Neuronal stem cell (in vitro differentiated cells): ENCODE results near the gene HEPACAM2.

Experiments used
- DNase-seq: peaks from one replicate; pipeline ENCODE4 v3.0.0-alpha.2; 2013; ENCODE audit warnings: low spot score
- H2AFZ ChIP-seq: one replicate; pipeline ENCODE4 v1.6.1; 2013; ENCODE audit warnings: mild to moderate bottlenecking, low read length, inconsistent platforms
- H2AK5ac ChIP-seq: 2 replicates; pipeline ENCODE4 v1.6.1; 2013; ENCODE audit warnings: low read depth, mild to moderate bottlenecking, inconsistent platforms, low read length, moderate library complexity, mixed read lengths
- H2BK120ac ChIP-seq: 2 replicates; pipeline ENCODE4 v1.6.1; 2013; ENCODE audit warnings: low read depth, mild to moderate bottlenecking, inconsistent platforms, low read length, moderate library complexity, mixed read lengths
- H2BK12ac ChIP-seq: one replicate; pipeline ENCODE4 v1.6.1; 2013; ENCODE audit warnings: low read length, inconsistent platforms
- H2BK15ac ChIP-seq: 2 replicates; pipeline ENCODE4 v1.6.1; 2013; ENCODE audit warnings: mild to moderate bottlenecking, low read length, inconsistent platforms, mixed read lengths
- H2BK5ac ChIP-seq: one replicate; pipeline ENCODE4 v1.6.1; 2013; ENCODE audit warnings: inconsistent platforms, mild to moderate bottlenecking, low read length, moderate library complexity
- H3K14ac ChIP-seq: one replicate; pipeline ENCODE4 v1.6.1; 2013; ENCODE audit warnings: low read length, inconsistent platforms
- H3K18ac ChIP-seq: 2 replicates; pipeline ENCODE4 v1.6.1; 2013; ENCODE audit warnings: low read length, inconsistent platforms
- H3K23ac ChIP-seq: 2 replicates; pipeline ENCODE4 v1.6.1; 2013; ENCODE audit warnings: low read depth, mild to moderate bottlenecking, mixed read lengths, low read length, inconsistent platforms; ENCODE audit not compliant: poor library complexity
- H3K27ac ChIP-seq: replicated peaks from 3 replicates; pipeline ENCODE4 v1.5.1; 2013; ENCODE audit warnings: low read length, inconsistent platforms
- H3K27me3 ChIP-seq, 3 experiments: 2 replicates each; pipeline ENCODE4 v1.6.1; 2013; ENCODE audit warnings: low read length in 3 of 3, mild to moderate bottlenecking in 2 of 3, inconsistent platforms in 1 of 3, low read depth in 1 of 3, mixed read lengths in 1 of 3, moderate library complexity in 1 of 3; ENCODE audit not compliant: control insufficient read depth in 3 of 3, insufficient read depth in 3 of 3
- H3K36me3 ChIP-seq, 2 donors: replicated peaks in 1 of 2; 2 replicates each; pipeline ENCODE4 v1.6.1; 2013; ENCODE audit warnings: low read length in 2 of 2; ENCODE audit not compliant: control insufficient read depth in 2 of 2, insufficient read depth in 2 of 2
- H3K4ac ChIP-seq: 2 replicates; pipeline ENCODE4 v1.6.1; 2013; ENCODE audit warnings: inconsistent platforms, mild to moderate bottlenecking, low read length, moderate library complexity
- H3K4me1 ChIP-seq, 2 donors: 1 replicate in 1 of 2; 2 replicates in 1 of 2; pipeline ENCODE4 v1.6.1; 2013; ENCODE audit warnings: low read length in 2 of 2, low read depth in 1 of 2; ENCODE audit not compliant: control insufficient read depth in 2 of 2, insufficient read depth in 1 of 2
- H3K4me2 ChIP-seq: one replicate; pipeline ENCODE4 v1.6.1; 2013; ENCODE audit warnings: mild to moderate bottlenecking, low read length, inconsistent platforms; ENCODE audit not compliant: insufficient read depth, poor library complexity, severe bottlenecking
- H3K4me3 ChIP-seq, 2 donors: 2 replicates each; pipeline ENCODE4 v1.5.1; 2013; ENCODE audit warnings: low read length in 2 of 2, mild to moderate bottlenecking in 2 of 2, inconsistent platforms in 1 of 2, moderate library complexity in 1 of 2
- H3K79me1 ChIP-seq: one replicate; pipeline ENCODE4 v1.6.1; 2013; ENCODE audit warnings: low read depth, mild to moderate bottlenecking, inconsistent platforms, low read length, moderate library complexity
- H3K9ac ChIP-seq: one replicate; pipeline ENCODE4 v1.6.1; 2013; ENCODE audit warnings: mild to moderate bottlenecking, low read depth, low read length, inconsistent platforms; ENCODE audit not compliant: poor library complexity
- H3K9me3 ChIP-seq, 2 donors: replicated peaks in 1 of 2; 2 replicates each; pipeline versions ENCODE3 to v1.6.1; 2013; ENCODE audit warnings: low read length in 2 of 2, mild to moderate bottlenecking in 2 of 2, inconsistent platforms in 1 of 2, low read depth in 1 of 2, mixed read lengths in 1 of 2, moderate library complexity in 1 of 2; ENCODE audit not compliant: control insufficient read depth in 2 of 2, insufficient read depth in 1 of 2
- H4K8ac ChIP-seq: one replicate; pipeline ENCODE4 v1.6.1; 2013; ENCODE audit warnings: low read depth, mild to moderate bottlenecking, inconsistent platforms, low read length, moderate library complexity
- H4K91ac ChIP-seq: one replicate; pipeline ENCODE4 v1.6.1; 2013; ENCODE audit warnings: low read length, low read depth, mild to moderate bottlenecking, inconsistent platforms; ENCODE audit not compliant: poor library complexity
- WGBS, 2 donors: extraction: QIAGEN DNeasy Blood & Tissue Kit; methylation state at CpG; one replicate each; pipeline ENCODE4 v1.1.7; 2013; ENCODE audit warnings: missing lambda C conversion rate in 2 of 2, mixed read lengths in 1 of 2; ENCODE audit not compliant: insufficient read length in 2 of 2, insufficient replicate concordance in 1 of 2; ENCODE audit errors: extremely low coverage in 2 of 2; 5-methylcytosine and 5-hydroxymethylcytosine counted together

HEPACAM2 gene

DNA sequence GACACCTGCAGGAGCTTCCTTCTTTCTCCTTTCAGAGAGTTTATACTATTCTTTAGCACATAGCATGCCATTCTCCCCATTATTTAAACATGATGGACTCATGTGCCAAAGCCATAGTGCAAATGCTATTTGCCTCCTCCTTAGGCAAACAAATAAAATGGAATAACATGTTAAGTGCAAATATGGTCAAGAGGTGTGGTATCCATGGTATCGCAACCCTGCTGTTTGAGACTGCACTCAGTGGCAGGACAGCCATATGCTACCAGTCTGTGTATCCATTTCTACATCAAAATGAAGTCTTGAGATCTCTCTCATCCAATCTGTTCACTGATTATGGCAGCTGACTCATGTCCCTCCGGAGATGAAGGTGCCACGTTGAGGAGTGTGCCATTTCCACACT lies 22.8 kb downstream of the HEPACAM2 start:
- no peak overlapping the region for H3K23ac ChIP-seq
- DNase-seq, result no peak
- no peak overlapping the region for H2BK12ac ChIP-seq
- no peak overlapping the region for H2BK120ac ChIP-seq
- peaks cover 0 to 40% (median 0%) of the 10 kb centered on the region in 3 experiments for H3K27me3 ChIP-seq
- no peak overlapping the region for H3K4ac ChIP-seq
- no peak overlapping the region for H3K9ac ChIP-seq
- H3K4me3 ChIP-seq, result no peak overlapping the region
- H2BK15ac ChIP-seq, result no peak overlapping the region
- H2BK5ac ChIP-seq, result no peak overlapping the region
- no peaks in the 10 kb centered on the region for H3K4me1 ChIP-seq
- H4K8ac ChIP-seq, result no peak overlapping the region
- WGBS, 2 donors, result no CpG with 5 or more reads among the region's 3 CpGs
- no peak overlapping the region for H4K91ac ChIP-seq
- no peaks in the 10 kb centered on the region for H3K36me3 ChIP-seq
- no peak overlapping the region for H3K4me2 ChIP-seq
- no peak overlapping the region for H2AFZ ChIP-seq
- H3K14ac ChIP-seq, result no peak overlapping the region
- no peak overlapping the region for H3K27ac ChIP-seq
- H3K79me1 ChIP-seq, result no peaks in the 10 kb centered on the region
- H3K18ac ChIP-seq, result no peak overlapping the region
- H2AK5ac ChIP-seq, result no peak overlapping the region
- H3K9me3 ChIP-seq, result no peaks in the 10 kb centered on the region

DNA sequence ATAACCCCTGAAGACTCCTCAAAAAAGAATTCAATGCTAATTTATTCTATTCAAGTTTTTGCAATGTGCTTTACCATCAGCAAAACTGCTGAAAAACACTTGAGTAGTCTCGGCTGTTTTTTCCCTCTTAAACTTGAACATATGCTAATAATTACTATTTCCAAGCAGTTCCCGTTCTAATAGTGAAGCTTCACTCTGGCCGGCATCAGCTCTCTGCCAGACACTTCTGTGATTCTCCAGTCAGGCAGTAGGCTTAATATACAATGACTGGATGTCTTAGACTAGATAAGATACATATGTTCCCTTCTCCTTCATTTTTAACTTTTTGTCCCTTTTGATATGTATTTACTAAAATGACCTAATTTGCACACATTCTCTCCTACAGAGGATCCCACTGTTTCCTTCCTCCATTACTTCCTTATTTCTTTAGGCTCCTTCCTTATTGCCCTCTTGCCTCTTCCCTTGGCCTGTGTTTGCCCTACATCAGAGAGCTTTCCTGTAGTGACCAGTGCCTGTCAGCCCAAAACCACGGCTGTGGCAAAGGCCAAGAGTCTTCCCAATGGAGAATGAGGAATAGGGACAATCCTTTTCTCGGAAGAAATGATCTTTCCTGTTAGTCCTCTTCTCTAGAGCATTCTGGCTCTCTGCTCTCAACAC lies 23.5 kb downstream of the HEPACAM2 start:
- H3K4me3 ChIP-seq, result no peak overlapping the region
- H3K27me3 ChIP-seq, result peaks cover 0 to 32% (median 0%) of the 10 kb centered on the region in 3 experiments
- no peak overlapping the region for H3K14ac ChIP-seq
- H4K91ac ChIP-seq, result no peak overlapping the region
- no peak overlapping the region for H2BK15ac ChIP-seq
- no peak for DNase-seq
- H2AFZ ChIP-seq, result no peak overlapping the region
- WGBS, 2 donors, result no CpG with 5 or more reads among the region's 5 CpGs
- no peaks in the 10 kb centered on the region for H3K79me1 ChIP-seq
- H2AK5ac ChIP-seq, result no peak overlapping the region
- no peak overlapping the region for H4K8ac ChIP-seq
- H3K4ac ChIP-seq, result no peak overlapping the region
- no peak overlapping the region for H2BK120ac ChIP-seq
- no peak overlapping the region for H2BK12ac ChIP-seq
- H3K9me3 ChIP-seq, result no peaks in the 10 kb centered on the region
- H3K23ac ChIP-seq, result no peak overlapping the region
- no peak overlapping the region for H2BK5ac ChIP-seq
- H3K27ac ChIP-seq, result no peak overlapping the region
- H3K9ac ChIP-seq, result no peak overlapping the region
- no peak overlapping the region for H3K4me2 ChIP-seq
- H3K36me3 ChIP-seq, result no peaks in the 10 kb centered on the region
- no peaks in the 10 kb centered on the region for H3K4me1 ChIP-seq
- H3K18ac ChIP-seq, result no peak overlapping the region

DNA sequence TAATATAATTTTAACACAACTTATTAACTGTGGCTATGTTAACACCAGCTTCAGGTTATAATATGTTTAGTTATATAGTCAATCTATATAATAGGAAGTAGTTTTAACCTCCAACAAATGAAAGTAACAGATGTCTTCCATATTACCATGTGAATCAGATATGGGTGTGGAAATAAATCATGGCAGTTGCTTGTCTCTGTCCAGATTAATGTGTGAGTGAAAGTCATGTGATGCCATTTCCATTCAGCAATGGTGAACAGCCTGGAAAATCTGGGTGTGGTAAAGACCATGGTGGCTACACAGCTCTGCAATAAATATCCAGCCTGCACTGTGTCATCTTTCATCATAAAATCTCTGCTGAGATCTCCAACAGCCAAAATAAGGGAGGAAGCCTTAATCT lies 27.8 kb downstream of the HEPACAM2 start:
- Histone ChIP-seq H3K36me3 (no peaks in the 10 kb centered on the region), H3K23ac (no peak overlapping the region), H3K4me1 (no peaks in the 10 kb centered on the region), H4K8ac (no peak overlapping the region), H3K9me3 (no peaks in the 10 kb centered on the region), H2AK5ac (no peak overlapping the region), H3K27ac (no peak overlapping the region), H3K18ac (no peak overlapping the region), H2BK15ac (no peak overlapping the region), H2BK5ac (no peak overlapping the region), H4K91ac (no peak overlapping the region), H2BK12ac (no peak overlapping the region), H3K79me1 (no peaks in the 10 kb centered on the region), H3K27me3 (peaks cover 0 to 26% (median 0%) of the 10 kb centered on the region in 3 experiments), H3K4me3 (no peak overlapping the region), H2BK120ac (no peak overlapping the region), H3K14ac (no peak overlapping the region), H2AFZ (no peak overlapping the region), H3K9ac (no peak overlapping the region), H3K4me2 (no peak overlapping the region), H3K4ac (no peak overlapping the region)
- DNase-seq, result no peak

DNA sequence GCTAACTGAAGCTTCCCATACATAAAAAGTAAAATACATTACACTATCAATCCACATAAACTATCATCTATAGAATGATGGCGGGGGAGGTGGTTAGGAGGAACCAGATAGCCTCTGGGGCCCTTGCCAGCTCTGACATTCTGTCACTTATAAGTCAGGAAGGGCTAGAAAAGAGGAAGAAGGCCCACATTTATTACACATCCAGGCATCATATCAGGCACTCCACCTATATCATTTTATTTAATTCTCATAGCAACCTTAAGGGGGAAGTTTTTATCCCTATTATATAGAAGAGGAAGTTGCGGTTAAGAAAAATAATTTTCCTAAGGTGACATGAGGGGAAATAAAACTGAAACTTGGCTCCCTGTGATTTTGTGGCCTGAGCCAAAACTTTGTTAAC lies 29.9 kb downstream of the HEPACAM2 start:
- no peak overlapping the region for H2AFZ ChIP-seq
- H3K4ac ChIP-seq, result no peak overlapping the region
- no peak overlapping the region for H2BK12ac ChIP-seq
- no peaks in the 10 kb centered on the region for H3K36me3 ChIP-seq
- no peak overlapping the region for H3K18ac ChIP-seq
- no peak overlapping the region for H3K23ac ChIP-seq
- WGBS, 2 donors, result no CpG with 5 or more reads among the region's 2 CpGs
- no peaks in the 10 kb centered on the region for H3K4me1 ChIP-seq
- H2BK120ac ChIP-seq, result no peak overlapping the region
- H2BK5ac ChIP-seq, result no peak overlapping the region
- no peak overlapping the region for H3K9ac ChIP-seq
- H3K4me3 ChIP-seq, result no peak overlapping the region
- H3K4me2 ChIP-seq, result no peak overlapping the region
- no peak overlapping the region for H2BK15ac ChIP-seq
- DNase-seq, result no peak
- H3K9me3 ChIP-seq, result no peaks in the 10 kb centered on the region
- H4K8ac ChIP-seq, result no peak overlapping the region
- H3K27me3 ChIP-seq, result peaks cover 0 to 21% (median 0%) of the 10 kb centered on the region in 3 experiments
- no peaks in the 10 kb centered on the region for H3K79me1 ChIP-seq
- no peak overlapping the region for H2AK5ac ChIP-seq
- no peak overlapping the region for H3K27ac ChIP-seq
- no peak overlapping the region for H4K91ac ChIP-seq
- H3K14ac ChIP-seq, result no peak overlapping the region
